ENCODE data around the gene ENSA.
"Not testable (repeated sequence)": the region's sequence is repeated elsewhere in the genome, so short reads cannot be mapped to it uniquely, and the experiment has no call there.

ENSA gene

DNA sequence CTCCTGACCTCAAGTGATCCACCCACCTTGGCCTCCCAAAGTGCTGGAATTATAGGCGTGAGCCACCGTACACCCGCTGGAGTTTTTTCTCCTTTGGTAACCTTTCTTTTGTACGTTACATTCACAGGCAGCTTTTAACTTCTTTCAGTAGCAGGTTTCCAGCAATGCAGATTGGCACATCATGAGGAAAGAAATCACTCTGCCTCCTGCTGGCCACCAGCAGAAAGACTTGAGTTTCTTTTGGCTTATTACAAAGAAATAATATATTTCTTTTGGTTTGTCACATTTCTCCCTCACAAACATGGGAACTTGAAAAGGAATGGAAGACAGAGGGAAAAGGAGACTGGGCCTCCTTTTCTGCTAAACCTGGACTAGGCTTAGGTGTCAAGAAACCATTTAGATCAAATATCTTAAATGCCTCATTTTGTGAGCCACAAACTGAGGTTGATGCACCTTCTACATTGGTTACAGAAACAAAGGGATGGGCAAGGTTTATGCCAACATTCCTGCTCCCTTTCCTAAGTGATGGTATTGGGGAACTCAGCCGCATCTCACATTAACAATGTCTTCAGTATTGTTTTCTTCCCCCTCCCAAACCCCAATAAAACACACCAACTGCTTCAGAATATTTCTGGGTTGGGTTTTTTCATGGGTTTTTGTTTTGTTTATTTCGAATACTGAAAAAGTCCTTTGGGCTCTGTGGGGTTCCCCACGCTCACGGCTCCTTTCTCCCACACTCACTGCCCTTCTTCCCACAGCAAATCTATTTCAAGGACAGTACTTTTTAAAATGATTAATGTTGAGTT is 7.7 kb downstream of the ENSA start:
- no peak for DNase-seq

DNA sequence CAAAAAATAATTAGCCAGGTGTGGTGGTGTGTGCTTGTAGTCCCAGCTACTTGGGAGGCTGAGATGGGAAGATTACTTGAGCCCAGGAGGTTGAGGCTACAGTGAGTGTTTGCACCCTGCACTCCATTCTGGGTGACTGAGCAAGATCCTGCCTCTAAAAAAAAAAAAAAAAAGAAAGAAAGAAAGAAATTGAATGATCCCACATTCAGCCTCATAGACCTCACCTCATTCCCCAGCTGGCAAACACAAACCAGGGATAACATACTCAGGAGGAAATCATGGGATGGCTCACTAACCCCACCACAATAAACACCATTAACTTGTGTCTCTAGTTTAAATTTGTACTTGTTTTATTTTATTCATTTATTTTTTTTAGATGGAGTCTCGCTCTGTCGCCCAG is 8.5 kb downstream of the ENSA start:
- no peak for DNase-seq

DNA sequence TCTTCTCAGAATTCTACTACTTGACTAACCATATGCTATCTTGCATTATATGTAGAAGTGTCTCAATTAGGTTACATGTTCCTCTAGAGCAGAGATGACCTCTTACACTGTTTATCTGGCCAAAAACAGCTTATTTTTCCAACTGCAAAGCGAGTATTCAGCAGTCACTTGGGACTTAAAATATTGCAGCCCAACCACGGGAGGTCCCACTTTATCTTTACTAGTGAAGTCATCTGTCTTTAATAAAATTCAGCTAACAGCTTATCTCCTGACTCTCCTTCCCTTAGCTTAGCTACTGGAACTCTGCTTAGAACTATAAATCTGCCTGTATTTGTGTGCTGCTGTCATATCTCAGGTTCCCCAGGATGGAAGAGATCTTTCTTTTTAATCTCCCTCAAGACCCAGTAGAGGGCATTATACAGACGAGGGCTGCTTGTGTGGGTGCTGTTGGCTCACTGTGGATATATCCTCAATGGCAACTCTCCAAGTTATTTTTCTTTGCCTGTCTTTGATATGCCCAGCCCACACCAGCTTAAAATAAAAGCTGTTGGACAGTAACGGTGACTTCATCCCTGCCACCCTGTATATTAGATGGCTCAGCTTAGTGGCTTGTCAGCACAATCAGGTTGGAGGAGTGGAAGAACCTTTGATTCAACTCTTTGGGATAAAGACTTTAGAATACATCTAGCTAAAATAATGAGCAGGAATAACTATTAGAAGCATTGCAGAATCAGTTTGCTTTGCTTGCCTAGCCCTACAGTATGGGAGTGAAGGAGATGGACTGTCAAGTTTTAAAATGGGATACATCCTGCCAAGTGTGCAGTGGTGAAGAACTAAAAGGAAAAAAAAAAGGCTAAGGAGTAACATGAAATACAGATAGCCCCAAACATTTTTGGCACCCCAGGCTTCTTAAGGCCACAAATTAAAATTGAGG is 9.6 kb downstream of the ENSA start:
- DNase-seq = no peak

DNA sequence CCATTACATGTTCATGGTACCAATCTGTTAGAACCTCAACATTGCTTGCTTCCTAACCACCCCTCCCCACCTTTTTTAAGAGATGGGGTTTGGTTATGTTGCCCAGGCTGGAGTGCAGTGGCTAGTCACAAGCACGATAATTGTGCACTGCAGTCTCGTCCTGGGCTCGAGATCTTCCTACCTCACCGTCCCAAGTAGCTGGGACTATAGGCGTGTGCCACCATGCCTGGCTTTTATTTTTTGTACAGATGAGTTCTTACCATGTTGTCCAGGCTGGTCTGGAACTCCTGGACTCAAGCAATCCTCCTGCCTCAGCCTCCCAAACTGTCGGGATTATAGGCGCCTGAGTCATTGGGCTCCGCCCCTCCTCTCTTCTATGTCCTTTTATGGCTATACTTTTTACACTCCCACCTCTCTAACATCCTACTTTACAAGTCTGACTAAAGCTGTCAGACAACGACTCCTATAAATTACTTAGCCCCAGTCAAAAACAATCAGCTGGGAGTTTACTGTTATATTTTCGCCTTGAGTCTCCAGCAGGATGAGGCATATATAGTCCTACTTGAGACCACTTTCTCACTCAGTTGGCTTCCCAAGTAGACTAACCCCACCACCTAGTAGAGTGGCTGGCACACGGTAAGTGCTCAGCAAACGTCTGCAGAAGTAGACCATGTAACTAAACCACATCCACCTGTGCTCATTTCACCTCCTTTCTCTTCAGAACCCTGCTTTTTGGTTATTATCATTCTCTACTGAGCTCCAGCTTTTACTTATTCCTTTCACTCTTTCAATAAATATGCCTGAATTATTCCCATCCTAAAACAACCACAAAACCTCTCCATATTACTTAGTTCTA is 13.8 kb downstream of the ENSA start:
- DNase-seq = no peak

DNA sequence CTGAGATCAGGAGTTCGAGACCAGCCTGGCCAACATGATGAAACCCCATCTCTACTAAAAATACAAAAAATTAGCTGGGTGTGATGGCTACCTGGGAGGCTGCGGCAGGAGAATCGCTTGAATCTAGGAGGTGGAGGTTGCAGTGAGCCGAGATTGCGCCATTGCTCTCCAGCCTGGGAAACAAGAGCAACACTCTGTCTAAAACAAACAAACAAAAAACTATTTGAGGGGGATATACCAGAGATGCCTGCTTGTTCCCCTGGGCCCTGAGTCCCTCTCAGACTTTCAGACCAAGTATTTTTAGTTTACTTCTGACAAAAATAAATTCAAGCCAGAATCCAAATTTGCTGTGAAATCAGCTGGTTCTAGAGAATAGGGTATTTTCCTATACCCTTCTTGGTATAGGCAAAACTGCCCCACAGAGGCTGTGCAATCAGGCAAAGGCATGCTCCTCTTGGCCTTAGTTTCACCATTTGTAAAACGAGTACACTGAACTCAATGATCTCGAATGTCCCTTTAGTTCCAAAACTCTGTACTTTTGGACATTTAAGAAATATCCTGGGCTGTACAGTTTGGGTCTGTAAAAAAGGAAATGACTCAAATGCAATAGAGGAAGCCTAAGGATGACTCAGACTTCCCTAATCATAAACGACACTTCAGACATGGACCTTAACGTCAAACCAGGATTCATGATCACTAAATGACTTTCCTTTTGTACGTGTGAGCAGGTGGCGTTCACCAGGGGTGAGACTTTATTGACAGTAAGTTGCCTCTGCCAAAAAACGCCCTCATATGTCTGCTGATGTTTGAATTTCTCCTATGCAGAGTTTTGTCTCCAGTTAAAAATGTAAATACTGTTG is 16.1 kb downstream of the ENSA start:
- no peak for DNase-seq

DNA sequence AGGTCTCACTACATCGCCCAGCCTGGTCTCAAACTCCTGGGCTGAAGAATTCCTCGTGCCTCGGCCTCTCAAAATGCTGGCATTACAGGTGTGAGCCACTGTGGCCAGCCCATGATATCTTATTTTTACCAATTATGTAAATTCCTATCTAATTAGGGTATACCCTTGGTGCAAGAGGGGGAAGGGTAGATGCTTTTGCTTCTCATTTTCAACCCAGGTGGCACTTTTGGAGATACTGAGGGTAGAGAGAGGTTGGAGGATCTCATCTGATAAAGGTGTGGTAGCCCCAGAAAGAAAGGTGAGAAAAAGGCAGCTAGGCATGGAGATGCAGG is 17.4 kb downstream of the ENSA start:
- no peak for DNase-seq

DNA sequence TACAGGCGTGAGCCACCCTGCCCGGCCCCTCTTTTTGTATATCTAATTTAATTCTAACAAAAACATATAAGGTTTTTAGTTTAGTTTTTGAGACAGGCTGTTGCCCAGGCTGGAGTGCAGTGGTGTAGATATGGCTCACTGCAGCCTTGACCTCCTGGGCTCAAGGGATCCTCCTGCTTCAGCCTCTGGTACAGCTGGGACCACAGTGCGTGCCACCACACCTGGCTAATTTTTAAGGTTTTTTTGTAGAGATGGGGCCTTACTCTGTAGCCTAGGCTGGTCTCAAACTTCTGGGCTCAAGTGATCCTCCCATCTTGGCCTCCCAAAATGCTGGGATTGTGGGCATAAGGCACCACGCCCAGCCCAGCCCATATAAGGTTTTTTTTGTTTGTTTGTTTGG is 18.8 kb downstream of the ENSA start:
- DNase-seq = no peak

DNA sequence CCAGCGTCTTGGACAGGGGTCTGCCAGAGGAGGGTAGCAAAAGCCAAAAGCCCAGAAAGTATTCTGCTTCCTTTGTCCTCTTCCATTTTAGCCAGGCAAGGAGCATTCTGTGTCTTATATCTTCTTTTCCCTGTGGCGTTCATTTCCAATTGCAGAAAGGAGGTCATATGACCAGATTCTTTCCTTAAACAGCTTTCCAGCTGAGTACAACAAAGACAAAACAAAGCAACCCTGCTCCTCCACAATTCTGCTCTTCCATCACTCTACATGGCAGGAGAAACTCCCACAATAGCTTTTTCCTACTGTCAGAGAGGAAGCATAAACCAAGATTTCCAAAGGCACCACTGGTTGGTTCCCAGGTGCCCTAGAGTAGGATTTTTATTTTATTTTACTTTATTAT is 19.7 kb downstream of the ENSA start:
- DNase-seq = no peak

DNA sequence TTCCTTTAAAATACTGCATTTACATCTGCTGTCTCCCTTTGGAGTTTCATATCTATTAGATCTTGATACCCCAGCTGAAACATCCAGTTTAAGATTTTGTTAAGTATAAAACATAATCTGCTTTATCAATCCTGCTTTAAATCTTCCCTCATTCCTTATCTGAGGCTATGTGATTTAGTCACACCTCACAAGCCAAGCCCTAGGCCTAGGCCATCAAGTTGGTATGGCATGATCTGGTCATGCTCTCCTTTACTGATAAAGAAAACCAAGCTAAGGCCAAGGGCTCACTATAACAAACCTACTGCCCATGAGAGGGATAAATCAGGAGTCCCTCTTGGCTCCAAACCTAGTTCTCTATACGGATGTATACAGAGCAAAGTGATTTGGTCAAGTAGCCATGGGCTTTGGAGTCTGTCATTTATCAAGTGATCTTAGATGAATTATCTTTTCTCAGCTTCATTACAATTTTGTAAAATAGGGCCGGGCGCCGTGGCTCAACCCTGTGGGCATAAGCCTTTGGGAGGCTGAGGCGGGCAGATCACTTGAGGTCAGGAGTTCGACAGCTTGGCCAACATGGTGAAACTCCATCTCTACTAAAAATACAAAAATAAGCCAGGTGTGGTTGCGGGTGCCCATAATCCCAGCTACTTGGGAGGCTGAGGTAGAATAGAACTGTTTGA is 22.8 kb downstream of the ENSA start:
- no peak for DNase-seq

DNA sequence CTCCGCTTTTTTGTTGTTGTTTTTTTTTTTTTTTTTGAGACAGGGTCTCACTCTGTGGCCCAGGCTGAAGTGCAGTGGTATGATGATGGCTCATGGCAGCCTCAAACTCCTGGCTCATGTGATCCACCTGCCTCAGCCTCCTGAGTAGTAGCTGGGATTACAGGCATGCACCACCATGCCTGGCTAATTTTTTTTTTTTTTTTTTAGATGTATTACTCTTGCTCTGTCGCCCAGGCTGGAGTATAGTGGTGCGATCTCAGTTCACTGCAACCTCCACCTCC is 24.0 kb downstream of the ENSA start:
- not testable (repeated sequence) for DNase-seq

DNA sequence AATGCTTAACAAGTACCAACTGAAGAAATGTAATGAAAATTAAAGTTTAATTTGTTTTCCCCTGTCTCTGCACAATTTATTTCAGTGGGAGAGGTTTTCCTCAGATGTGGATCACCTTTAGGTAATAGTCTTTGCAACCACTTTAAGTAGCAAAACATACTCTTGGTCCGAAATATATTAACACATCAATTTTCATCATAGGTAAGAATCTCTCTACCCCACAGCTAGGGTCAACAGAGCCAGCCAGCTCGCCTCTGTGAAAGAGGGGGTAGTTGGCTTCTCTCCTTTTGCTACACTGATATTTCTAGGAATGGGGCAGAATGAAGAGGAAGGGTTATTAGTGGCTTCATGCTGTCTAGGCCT is 25.2 kb downstream of the ENSA start:
- no peak for DNase-seq

DNA sequence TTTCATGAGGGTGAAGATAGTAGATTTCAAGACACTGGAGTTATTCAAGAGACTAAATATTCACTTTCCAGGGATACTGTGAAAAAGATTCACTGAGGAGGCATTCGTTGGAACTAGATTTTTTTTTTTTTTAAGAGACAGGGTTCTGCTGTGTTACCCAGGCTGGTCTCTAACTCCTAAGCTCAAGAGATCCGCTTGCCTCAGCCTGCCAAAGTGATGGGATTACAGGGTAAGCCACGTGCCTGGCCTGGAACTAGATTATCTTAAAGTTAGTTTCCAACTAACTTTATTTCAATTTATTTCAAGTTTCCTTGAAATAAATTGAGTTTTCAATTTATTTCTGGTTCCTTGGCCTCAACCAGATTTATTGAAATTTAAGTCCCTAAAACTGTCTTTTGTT is 25.7 kb downstream of the ENSA start:
- DNase-seq = no peak

DNA sequence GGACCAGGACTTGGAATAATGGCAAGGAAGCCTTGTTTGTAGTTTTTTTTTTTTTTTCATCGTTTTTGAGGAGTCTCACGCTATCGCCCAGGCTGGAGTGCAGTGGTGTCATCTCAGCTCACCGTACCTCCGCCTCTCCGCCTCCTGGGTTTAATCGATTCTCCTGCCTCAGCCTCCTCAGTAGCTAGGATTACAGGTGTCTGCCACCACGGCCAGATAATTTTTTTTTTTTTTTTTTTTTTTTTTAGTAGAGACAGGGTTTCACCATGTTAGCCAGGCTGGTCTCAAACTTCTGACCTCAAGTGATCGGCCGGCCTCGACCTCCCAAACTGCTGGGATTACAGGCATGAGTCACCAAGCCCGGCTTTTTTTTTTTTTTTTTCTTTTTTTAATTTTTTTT is 27.0 kb downstream of the ENSA start:
- not testable (repeated sequence) for DNase-seq

DNA sequence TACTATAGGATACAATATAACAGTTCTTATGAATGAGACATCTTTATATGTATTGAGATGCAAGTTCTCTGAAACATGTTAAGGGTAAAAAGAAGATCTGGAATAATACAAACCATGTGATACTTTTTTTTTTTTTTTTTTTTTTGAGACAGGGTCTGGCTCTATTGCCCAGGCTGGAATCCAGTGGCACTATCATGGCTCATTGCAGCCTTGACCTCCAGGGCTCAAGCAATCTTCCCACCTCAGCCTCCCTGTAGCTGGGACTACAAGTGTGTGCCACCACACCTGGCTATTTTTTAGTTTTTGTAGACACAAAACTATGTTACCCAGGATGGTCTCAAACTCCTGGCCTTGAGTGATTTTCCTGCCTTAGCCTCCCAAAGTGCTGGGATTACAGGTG is 27.9 kb downstream of the ENSA start:
- no peak for DNase-seq

DNA sequence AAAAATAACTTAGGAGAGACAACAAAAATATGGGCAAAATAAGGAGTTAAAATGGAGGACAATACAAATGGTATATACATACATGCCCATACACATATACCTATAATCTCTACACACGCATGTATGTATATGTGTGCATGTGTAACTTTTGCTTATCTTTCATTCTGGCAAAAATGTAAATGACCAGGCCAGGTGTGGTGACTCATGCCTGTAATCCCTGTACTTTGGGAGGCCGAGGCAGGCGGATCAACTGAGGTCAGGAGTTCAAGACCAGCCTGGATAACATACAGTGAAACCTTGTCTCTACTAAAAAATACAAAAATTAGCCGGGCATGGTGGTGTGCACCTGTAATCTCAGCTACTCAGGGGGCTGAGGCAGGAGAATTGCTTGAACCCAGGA is 31.1 kb downstream of the ENSA start:
- not testable (repeated sequence) for DNase-seq

DNA sequence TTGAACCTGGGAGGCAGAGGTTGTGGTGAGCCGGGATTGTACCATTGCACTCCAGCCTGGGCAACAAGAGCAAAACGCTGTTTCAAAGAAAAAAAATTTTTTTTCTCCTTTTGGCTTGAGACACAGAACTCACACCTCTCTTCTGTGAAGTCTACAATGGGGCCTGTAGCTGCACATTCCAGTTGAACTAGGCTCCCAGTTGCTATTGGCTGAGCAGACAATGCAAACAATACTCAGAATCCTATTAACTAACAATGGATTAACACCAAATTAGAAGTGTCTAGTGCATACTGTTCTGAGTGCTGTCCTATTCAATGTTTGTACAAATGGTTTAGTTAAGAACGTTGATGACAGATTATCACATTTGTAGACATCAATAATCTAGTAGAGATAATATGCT is 32.4 kb downstream of the ENSA start:
- DNase-seq = no peak

DNA sequence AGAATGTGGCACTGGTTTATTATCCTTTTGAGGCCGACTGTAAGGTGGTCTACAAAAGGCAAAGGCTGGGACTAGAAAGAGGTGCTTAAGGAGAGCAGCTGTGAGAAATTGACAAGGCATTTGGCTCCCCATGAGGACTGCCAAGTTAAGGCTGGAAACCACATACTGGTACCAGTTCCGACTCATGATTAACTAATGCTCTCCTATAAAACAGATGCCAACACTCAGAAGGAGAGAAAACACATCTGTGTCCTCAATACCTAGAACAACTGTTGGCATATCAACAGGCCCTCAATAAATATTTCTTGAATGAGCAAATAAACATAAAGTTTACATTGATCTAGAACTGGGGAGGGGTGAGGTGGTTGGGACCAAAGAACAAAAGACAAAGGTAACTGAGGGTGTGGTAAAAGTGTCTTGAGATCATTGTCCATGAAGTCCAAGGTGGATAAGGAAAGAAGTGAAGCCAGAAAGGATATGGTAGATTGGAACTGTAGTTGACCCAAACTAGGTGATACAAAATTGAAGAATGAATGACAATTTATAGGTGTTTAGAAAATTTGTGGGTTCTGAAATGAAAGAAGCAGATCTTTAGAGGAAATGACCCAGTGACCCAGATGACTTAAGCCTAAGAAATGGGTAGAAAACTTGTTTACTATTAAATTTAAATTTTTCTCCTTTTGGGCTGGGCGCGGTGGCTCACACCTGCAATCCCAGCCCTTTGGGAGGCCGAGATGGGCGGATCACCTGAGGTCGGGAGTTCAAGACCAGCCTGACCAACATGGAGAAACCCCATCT is 33.1 kb downstream of the ENSA start:
- DNase-seq = no peak

DNA sequence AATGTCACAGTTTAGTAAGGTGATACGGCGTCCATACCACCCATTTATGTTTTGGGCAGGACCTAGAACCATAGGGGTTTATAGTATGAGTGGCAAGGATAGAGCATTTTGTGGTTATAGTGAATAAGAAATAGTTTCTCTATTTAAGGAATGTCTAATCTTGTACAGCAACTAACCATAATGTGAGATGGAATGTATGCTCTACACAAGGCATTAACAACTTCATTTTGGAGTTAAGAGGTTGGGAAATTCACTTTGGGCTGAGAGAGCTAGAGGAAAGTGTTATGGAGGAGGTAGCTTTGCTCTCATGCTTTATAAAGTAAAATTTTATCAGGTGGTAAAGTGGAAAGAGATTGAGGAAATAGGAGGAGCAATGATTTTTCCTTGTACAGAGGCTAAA is 47.0 kb downstream of the ENSA start:
- no peak for DNase-seq

DNA sequence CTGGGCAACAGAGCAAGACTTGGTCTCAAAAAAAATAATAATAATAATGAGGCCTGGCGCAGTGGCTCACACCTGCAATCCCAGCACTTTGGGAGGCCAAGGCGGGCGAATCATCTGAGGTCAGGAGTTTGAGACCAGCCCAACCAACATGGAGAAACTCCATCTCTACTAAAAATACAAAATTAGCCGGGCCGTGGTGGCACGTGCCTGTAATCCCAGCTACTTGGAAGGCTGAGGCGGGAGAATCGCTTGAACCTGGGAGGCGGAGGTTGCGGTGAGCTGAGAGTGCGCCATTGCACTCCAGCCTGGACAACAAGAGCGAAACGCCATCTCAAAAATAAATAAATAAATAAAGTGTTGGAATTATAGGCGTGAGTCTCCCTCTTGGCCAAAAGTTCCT is 47.5 kb downstream of the ENSA start:
- not testable (repeated sequence) for DNase-seq

DNA sequence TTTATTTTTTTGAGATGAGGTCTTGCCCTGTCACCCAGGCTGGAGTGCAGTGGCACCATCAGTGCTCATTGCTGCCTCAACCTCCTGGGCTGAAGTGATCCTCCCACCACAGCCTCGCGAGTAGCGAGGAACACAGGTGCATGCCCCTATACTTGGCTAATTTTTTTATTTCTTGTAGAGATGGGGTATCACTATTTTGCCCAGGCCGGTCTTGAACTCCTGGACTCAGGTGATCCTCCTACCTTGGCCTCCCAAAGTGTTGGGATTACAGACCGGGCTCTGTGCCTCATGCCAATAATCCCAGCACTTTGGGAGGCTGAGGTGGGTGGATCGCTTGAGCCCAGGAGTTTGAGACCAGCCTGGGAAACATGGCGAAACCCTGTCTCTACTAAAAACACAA is 48.0 kb downstream of the ENSA start:
- DNase-seq = not testable (repeated sequence)

DNA sequence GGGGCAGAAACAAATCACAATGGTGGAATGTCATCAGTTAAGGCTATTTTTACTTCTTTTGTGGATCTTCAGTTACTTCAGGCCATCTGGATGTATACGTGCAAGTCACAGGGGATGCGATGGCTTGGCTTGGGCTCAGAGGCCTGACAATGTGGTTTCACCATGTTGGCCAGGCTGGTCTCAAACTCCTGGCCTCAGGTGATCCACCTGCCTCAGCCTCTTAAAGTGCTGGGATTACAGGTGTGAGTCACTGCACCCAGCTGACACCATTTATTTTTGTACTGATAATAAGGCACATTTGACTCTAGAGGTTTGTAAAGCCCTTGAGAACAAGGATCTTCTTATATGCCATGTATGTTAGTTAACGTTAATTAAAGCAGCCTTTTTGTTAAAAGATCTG is 48.4 kb downstream of the ENSA start:
- DNase-seq = not testable (repeated sequence)

All from NCI-H2107 (cell line).